Epidermal melanocyte (primary cell): ENCODE results near the gene GLT1D1.

ENCODE experiments used
- DNase-seq: peaks from one replicate; pipeline ENCODE4 v3.0.0; 2011; ENCODE audit warnings: low spot score; ENCODE audit not compliant: insufficient read length

The GLT1D1 gene

GRCh38 chr12:128853600-128854197, 421 bp downstream of the GLT1D1 start:
- DNase-seq: no peak

GRCh38 chr12:128856035-128856790, 2.9 kb downstream of the GLT1D1 start:
- DNase-seq: no peak

GRCh38 chr12:128856791-128857078, 3.5 kb downstream of the GLT1D1 start:
- DNase-seq: no peak

- DNase-seq: no peak
Observed at GRCh38 chr12:128857133-128857763, 4.0 kb downstream of the GLT1D1 start.

DNA sequence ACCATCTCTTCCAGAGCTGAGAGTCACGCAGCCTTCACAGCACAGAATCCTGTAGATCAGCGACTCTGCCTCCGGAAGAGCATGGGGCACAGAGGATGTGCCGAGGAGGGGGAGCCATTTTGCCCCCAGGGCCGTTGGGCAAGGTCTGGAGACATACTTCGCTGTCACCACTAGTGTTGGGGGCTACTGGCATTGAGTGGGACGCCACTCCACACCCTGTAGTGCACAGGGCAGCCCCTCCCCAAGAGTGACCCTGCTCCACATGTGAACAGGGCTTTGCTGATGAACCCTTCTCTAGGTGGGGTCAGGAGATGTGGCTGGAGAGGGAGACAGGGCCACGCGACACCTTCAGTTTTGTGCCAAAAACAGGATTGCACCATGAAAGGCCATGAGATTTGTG, 6.0 kb downstream of the GLT1D1 start:
- no peak for DNase-seq

GRCh38 chr12:128861226-128862016, 8.1 kb downstream of the GLT1D1 start:
- DNase-seq: no peak

- DNase-seq: no peak
Observed at GRCh38 chr12:128863957-128864356, 10.7 kb downstream of the GLT1D1 start.

- no peak for DNase-seq
Observed at GRCh38 chr12:128864516-128865186, 11.4 kb downstream of the GLT1D1 start.

- no peak for DNase-seq
Observed at GRCh38 chr12:128867466-128867865, 14.2 kb downstream of the GLT1D1 start.

DNA sequence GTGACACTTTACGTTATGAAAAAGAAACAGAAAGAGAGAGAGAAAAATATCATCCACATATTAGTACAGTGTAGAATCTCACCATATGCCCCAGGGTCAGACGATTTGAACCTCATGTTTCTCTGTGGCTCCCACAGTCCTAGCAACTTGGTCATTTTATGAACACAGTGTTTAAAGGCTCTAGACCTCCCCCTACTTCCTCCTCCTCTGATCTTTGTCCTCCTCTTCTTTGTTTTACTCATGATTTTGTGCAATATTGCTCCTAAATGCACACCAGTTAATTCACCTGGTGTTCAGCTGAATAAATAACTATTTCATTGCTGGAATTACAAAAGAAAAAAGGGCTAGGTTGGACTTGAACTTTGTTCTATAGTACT, 18.2 kb downstream of the GLT1D1 start:
- no peak for DNase-seq

DNA sequence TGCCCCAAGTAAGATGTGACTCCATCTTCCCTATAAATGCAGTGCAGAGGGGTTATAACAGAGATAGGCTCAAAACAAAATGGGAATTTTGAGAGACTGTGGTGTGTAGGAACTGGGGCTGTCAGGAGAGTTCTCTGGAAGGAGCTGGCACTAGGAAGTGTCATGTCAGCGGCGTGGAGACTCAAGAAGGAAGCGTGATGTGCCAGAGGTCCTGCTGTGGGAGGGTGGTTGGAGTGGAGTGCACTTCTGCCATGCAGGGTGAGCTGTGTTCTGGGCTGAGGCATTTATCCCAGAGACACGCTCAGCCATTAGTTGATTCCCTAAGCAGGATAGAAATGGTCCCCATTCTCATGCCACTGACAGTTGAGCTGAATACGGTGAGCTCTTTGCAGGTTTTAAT, 19.0 kb downstream of the GLT1D1 start:
- DNase-seq: no peak

DNA sequence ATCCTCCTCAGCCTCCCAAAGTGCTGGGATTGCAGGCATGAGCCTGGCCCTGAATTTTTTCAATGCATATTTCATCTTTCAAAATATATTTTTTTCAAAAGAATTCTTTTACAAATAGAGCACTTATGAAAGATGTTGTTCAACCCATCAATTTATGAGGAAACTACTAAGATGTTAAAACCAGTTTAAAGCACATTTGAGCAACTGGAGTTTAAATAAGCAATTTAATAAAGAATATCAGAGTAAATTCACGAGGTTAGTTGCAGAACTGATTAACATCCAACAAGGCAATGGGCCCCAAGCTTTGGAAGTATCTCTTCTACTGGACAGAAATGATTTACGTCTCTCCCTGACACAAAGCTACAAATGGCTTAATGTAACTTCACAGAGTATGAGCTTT, 23.3 kb downstream of the GLT1D1 start:
- no peak for DNase-seq

GRCh38 chr12:128879898-128880764, 26.9 kb downstream of the GLT1D1 start:
- no peak for DNase-seq

GRCh38 chr12:128891856-128892255, 38.6 kb downstream of the GLT1D1 start:
- DNase-seq: no peak

- no peak for DNase-seq
Observed at GRCh38 chr12:128903236-128903635, 50.0 kb downstream of the GLT1D1 start.

GRCh38 chr12:128905003-128905544, 51.8 kb downstream of the GLT1D1 start:
- no peak for DNase-seq

- no peak for DNase-seq
Observed at GRCh38 chr12:128906485-128907137, 53.3 kb downstream of the GLT1D1 start.

DNA sequence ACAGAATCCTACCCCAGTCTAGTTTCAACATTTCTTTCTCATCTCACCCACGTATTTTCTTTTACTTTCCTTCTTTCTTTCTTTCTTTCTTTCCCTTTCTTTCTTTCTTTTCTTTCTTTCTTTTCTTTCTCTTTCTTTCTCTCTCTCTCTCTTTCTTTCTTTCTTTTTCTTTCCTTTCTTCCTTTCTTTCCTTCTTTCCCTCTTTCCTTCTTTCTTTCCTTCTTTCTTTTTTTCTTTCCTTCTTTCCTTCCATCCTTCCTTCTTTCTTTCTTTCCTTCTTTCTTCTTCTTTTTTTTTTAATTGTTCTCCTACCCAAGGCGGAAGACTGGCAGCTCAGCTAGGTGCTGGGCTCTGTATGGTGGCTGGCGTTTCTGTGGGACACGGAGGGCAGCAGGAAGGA, 55.0 kb downstream of the GLT1D1 start:
- no peak for DNase-seq

DNA sequence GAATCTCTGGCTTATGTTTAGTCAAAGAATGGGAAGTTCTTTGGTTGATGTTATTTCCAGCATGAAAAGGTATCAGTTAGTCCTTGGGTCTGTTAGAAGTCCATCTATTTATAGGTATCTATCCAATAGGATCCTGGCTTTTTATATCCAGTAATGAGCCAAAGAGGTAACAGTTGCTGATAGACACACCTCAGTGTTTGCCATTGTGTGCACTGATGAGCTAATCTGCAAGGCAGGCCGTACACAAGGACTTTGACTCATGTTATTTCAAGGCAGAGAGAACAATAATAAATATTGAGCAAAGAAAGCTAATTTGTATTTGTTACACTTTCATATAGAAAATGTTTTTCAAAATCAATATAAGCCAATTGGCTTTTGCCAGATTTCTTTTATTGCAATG, 56.4 kb downstream of the GLT1D1 start:
- DNase-seq: no peak

- DNase-seq: no peak
Observed at GRCh38 chr12:128910629-128911028, 57.4 kb downstream of the GLT1D1 start.
